Measurements from ENCODE around the gene E2F1. TPM values are rescaled to one million over a fixed set of nuclear protein-coding genes. Genes with fewer than 3 reads are reported as not detected.

Gene E2F1
- total RNA-seq, 1 experiment from 2014 or later: 60.9 TPM

- in situ Hi-C loops (cut with HindIII; ENCODE audit: low pct_unique_long_range_greater_than_20kb, low sequenced_read_pairs): no loop called here
- no peak for DNase-seq (ENCODE audit: low read depth)
Measured at GRCh38 chr20:33693741-33694638, 7.8 kb upstream of the E2F1 start.

GRCh38 chr20:33693289-33693688, 7.1 kb upstream of the E2F1 start:
- no peak for DNase-seq (ENCODE audit: low read depth)
- in situ Hi-C loops (cut with HindIII; ENCODE audit: low pct_unique_long_range_greater_than_20kb, low sequenced_read_pairs): no loop called here

GRCh38 chr20:33689973-33690372, 3.8 kb upstream of the E2F1 start:
- in situ Hi-C loops (cut with HindIII; ENCODE audit: low pct_unique_long_range_greater_than_20kb, low sequenced_read_pairs): no loop called here
- peak; percentile 8 for DNase-seq (ENCODE audit: low read depth)

GRCh38 chr20:33689493-33689892, 3.3 kb upstream of the E2F1 start:
- no peak for DNase-seq (ENCODE audit: low read depth)
- in situ Hi-C loops (cut with HindIII; ENCODE audit: low pct_unique_long_range_greater_than_20kb, low sequenced_read_pairs): no loop called here

GRCh38 chr20:33688938-33689424, 2.8 kb upstream of the E2F1 start:
- DNase-seq (ENCODE audit: low read depth): no peak
- in situ Hi-C loops (cut with HindIII; ENCODE audit: low pct_unique_long_range_greater_than_20kb, low sequenced_read_pairs): no loop called here

GRCh38 chr20:33687993-33688937, 2.1 kb upstream of the E2F1 start:
- in situ Hi-C loops (cut with HindIII; ENCODE audit: low pct_unique_long_range_greater_than_20kb, low sequenced_read_pairs): no loop called here
- no peak for DNase-seq (ENCODE audit: low read depth)

- in situ Hi-C loops (cut with HindIII; ENCODE audit: low pct_unique_long_range_greater_than_20kb, low sequenced_read_pairs): no loop called here
- DNase-seq (ENCODE audit: low read depth): no peak
Measured at GRCh38 chr20:33687370-33687915, 1.3 kb upstream of the E2F1 start.

DNA sequence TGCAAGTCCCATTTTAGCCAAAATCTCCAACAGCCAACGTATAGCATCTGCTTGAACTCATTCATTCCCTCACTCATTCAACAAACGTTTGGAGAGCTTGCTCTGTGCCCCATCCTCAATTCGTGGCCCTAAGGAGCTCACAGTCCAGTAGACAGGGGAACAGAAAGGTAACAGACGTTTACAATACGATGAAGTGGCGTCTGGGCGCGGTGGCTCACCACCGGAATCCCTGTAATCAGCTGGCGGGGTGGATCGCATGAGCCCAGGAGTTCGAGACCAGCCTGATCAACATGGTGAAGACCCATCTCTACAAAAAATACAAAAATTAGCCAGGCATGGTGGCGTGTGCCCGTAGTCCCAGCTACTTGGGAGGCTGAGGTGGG, 790 bp upstream of the E2F1 start:
- in situ Hi-C loops (cut with HindIII; ENCODE audit: low pct_unique_long_range_greater_than_20kb, low sequenced_read_pairs): no loop called here
- no peak for DNase-seq (ENCODE audit: low read depth)

- DNase-seq (ENCODE audit: low read depth): peak; percentile 31
- in situ Hi-C loops (cut with HindIII; ENCODE audit: low pct_unique_long_range_greater_than_20kb, low sequenced_read_pairs): no loop called here
Measured at GRCh38 chr20:33685328-33686099, 671 bp downstream of the E2F1 start.

DNA sequence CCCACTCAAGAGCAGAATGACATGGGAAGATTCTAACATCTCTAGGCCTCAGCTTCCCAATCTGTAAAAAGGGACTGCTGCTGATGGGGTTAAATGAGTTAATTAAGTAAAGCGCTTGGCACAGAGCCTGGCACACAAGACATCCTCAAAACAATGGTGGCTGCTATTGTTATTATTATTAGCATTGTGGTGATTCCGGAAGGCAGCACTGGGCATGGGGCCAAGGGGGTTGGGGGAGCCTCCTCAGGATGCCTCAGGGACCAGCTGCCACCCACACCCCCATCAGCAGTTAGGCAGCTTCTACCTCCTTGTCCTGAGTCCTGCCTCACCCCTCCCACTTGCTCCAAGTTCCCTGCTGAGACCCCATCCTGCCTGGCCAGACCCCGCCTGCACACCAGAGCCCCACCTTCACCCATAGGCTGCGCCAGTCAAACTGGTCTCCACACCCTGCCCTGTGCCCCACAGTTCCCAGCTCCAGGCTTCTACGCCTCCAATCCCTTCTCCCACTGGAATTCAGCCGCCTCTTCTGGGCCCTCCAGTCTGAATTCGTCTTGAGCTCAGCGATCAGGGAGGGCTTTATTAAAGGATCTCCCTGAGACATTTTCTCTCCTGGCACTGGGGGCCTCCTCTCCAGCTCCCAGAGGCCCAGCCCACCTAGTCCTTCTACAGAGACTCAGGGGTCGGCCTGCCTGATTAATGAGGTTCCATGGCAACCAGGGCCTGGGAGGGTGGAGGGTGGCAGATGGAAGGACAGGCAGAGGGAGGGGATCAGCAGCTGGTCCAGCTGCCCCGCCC, 1.5 kb downstream of the E2F1 start:
- in situ Hi-C loops (cut with HindIII; ENCODE audit: low pct_unique_long_range_greater_than_20kb, low sequenced_read_pairs): no loop called here
- DNase-seq (ENCODE audit: low read depth): no peak

DNA sequence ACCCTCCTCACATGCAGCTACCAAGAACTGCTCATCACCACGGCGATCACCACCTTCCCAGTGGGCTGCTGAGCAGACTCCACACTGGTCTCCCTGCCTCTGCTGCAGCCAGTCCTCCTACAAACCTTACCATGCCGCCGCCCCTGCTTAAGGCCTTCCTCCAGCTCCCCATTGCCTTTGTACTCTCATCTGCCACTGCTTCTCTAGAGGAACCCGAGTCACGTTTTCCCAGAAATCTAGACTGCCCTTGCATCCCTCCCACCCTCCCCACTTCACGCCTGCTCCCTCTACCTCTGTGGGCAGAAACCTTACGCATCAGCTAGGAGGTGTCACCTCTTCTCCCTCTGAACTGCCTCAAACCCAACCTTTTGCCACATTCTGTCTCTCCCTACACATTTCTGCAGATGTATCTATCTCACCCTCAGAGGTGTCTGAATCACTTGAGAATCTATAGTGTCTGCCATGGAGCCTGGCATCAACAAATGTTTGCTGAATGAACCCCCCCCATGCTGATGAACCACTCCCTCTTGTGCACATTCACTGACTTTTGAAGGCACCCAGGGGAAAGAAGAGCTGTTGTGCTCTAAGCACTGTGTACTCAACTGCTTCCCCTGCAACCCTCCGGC, 4.3 kb downstream of the E2F1 start:
- in situ Hi-C loops (cut with HindIII; ENCODE audit: low pct_unique_long_range_greater_than_20kb, low sequenced_read_pairs): no loop called here
- no peak for DNase-seq (ENCODE audit: low read depth)

DNA sequence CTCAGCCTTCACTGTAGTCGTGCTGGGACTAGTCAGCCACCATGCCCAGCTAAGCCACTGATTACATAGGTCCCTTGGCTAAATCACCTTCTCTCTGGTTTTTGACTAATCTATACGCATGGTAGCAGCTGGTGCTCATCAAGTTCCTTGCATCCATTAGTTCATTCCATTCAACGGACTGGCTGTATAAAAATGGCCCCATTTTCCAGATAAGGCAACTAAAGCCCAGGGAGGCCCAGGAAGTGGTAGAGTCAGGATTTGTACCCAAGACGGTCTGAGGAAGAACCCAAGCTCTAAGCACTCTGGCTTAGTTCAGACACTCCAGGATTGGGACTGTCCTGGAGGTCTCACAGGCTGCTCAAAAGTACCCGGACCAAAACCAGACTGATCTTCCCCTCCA, 4.9 kb downstream of the E2F1 start:
- in situ Hi-C loops (cut with HindIII; ENCODE audit: low pct_unique_long_range_greater_than_20kb, low sequenced_read_pairs): no loop called here
- DNase-seq (ENCODE audit: low read depth): no peak

DNA sequence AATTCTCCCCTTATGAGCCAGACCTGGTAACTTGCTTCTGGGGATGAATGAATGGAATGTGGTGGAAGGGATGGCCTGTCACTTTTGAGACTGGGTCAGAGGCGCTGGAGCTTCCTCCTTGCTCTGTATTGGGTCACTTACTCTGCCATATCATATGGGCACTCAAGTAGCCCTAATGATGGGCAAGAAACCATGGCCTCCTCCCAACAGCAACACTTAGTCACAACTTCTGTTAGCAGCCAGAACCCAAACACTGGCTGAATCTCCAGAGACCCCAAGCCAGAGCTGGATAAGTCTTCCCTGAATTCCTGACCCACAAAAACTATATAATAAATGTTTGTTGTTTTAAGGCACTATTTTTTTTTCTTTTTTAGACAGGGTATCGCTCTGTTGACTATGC, 5.5 kb downstream of the E2F1 start:
- in situ Hi-C loops (cut with HindIII; ENCODE audit: low pct_unique_long_range_greater_than_20kb, low sequenced_read_pairs): no loop called here

GRCh38 chr20:33679758-33680485, 6.3 kb downstream of the E2F1 start:
- no peak for DNase-seq (ENCODE audit: low read depth)
- in situ Hi-C loops (cut with HindIII; ENCODE audit: low pct_unique_long_range_greater_than_20kb, low sequenced_read_pairs): no loop called here

More for the DNA sequence above, 5.5 kb downstream of the E2F1 start:
- DNase-seq (ENCODE audit: low read depth): no peak

DNA sequence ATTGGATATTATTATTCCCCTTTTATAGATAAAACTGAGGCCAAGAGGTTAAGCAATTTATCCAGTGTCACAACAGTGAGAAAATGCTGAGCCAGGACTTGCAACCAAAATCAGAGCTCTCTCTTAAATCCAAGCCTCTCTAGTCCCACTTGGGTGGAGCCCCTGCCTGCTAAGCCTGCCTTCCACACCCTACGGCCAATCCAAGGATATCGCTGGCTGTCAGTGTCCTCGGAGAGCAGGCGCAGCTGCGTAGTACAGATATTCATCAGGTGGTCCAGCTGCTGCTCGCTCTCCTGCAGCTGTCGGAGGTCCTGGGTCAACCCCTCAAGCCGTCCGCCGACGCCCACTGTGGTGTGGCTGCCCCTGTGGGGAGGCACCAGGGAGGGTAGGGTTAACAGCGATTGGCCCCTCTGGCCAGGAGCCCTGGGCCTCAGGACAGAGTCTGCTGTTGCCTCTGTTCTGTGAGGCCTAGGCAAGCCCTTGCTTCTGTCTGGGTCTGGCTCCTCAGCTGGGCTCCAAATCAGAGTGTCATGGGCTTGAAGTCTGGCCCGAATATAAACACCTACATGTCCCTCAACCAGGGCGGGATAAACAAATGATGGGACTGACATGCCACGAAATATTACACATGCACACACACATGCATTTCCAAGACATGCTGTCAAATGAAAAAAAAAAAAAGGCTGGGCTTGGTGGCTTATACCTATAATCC, 8.0 kb downstream of the E2F1 start:
- no peak for DNase-seq (ENCODE audit: low read depth)
- in situ Hi-C loops (cut with HindIII; ENCODE audit: low pct_unique_long_range_greater_than_20kb, low sequenced_read_pairs): no loop called here
